ENCODE measurements around the gene LRP1.
A peak's percentile ranks its signal among the peaks of the same experiment; 100 is the strongest.

Gene LRP1

GRCh38 chr12:57127726-57128518 is at the start of gene LRP1:
LRP1 (plus strand) TSS chr12:57128483; CDS start chr12:57128965, 482 bp downstream.
- peak; percentile 62 to 74 for DNase-seq

- peak; percentile 99 for DNase-seq
These were observed 49.5 kb upstream of the LRP1 start, which contains the start of gene NEMP1 for GRCh38 chr12:57078519-57079404. NEMP1 (minus strand) TSS chr12:57078791; CDS start chr12:57078745, 46 bp downstream.

DNA sequence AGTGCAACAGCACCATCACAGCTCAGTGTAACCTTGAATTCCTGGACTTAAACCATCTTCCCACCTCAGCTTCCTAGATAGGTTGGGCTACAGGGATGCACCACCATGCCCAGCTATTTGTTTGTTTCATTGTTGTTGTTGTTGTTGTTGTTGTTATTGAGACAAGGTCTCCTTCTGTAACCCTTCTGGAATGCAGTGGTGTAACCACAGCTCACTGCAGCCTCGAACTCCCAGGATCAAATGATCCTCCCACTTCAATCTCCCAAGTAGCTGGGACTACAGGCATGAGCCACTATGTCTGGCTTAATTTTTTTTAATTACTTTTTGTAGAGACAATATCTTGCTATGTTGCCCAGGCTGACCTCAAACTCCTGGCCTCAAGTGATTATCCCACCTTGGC is 48.5 kb upstream of the LRP1 start:
- no peak for DNase-seq

DNA sequence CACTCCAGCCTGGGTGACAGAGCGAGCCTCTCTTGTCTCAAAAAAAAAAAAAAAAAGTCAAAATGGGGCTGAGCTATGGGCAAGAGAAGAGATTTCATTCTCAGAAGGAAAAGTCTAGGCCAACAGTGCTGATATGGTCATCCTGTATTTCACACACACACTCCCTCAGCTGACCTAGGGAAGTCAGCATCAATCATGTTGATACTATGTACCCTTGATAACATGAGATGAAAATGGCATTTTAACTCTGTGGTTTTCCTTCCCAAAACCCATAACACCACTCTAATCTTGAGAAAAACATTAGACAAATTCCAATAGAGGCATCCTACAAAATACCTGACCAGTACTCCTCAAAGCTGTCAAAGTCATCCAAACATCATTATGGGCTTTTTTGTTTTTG is 47.4 kb upstream of the LRP1 start:
- DNase-seq = no peak

GRCh38 chr12:57085999-57086492 is 42.2 kb upstream of the LRP1 start:
- no peak for DNase-seq

DNA sequence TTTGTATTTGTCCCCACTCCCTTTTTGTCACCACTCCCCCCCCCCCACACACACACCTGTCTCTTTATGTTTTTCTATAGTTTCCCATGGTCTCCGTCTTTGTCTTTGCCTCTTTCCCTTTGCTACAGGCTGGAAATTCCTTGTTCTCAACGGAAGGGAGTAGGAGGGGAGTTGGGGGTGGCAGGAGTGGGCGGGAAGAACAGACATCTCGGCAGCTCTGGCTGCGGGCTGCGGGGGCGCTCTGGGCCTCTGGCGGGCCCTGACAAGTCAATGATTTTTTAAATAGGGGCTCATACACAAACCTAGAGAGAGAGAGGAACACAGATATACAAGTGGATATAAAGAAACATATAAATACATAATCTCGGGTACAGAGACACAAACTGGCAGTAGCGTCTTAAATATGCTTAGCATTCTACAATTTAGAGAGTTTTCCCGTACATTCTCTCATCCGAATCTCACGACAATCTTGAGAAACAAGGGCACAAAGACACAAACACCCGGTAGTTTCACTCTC is 41.7 kb upstream of the LRP1 start:
- peak in 1 of 2 experiments; percentile 60 for DNase-seq

- no peak for DNase-seq
These were observed 41.1 kb upstream of the LRP1 start for GRCh38 chr12:57087010-57087690.

- DNase-seq = peak; percentile 6 to 41
These were observed 40.5 kb upstream of the LRP1 start for GRCh38 chr12:57087691-57088353.

GRCh38 chr12:57088354-57089270 is 39.7 kb upstream of the LRP1 start, which contains the start of gene NAB2:
NAB2 (plus strand) TSS chr12:57089114; CDS start chr12:57089272, 158 bp downstream.
- peak; percentile 74 to 89 for DNase-seq

- DNase-seq = peak in 1 of 2 experiments; percentile 14
These were observed 38.7 kb upstream of the LRP1 start for GRCh38 chr12:57089271-57090245.

GRCh38 chr12:57090490-57090889 is 37.8 kb upstream of the LRP1 start:
- DNase-seq = no peak

- DNase-seq = no peak
These were observed 37.2 kb upstream of the LRP1 start for GRCh38 chr12:57090924-57091637.

- DNase-seq = no peak
These were observed 36.4 kb upstream of the LRP1 start for GRCh38 chr12:57091638-57092528.

- no peak for DNase-seq
These were observed 35.8 kb upstream of the LRP1 start for GRCh38 chr12:57092529-57092862.

GRCh38 chr12:57092876-57093414 is 35.3 kb upstream of the LRP1 start:
- no peak for DNase-seq

DNA sequence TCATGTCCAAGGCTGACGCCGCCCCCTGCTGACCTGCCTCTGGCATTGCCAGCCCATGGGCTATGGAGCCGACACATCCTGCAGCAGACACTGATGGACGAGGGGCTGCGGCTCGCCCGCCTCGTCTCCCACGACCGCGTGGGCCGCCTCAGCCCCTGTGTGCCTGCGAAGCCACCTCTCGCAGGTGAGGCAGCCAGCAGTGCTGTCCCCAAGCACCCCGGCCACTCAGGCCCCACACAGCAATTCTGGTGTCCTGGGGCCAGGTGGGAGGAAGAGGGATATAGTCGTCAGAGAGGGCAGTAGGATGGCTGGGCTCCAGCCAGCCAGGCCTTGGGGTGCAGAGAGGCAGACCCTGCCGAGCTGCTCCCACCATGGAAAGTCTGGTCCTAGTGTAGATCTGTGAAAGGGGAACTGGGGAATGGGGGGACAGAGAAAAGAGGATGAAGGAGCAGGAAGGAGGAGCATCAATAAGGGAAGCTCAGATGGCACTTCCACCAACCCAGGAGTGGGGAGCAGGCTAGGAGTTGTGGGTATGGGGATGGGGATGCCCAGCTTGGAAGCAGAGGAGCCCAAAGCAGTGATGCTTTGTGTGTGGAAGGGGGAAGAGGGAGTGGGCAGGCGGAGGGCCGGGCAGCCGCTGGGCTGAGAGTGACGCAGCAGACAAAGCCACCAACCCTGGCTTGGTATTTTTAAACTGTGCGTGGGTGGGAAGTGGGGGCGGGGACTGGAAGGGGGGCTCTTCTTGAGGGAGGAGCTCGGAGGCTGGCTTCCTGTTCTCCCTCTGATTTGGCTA is 34.7 kb upstream of the LRP1 start:
- peak in 1 of 2 experiments; percentile 34 for DNase-seq

Measured in SHP77 (cell line).